Neural progenitor cell (in vitro differentiated cells): ENCODE data around the gene FLT3.

Source experiments
- CTCF ChIP-seq: fragments of 200-600 bp; sonication (generic); IDR thresholded peaks from 2 replicates; pipeline ENCODE4 v1.5.1; 2017; ENCODE audit warnings: antibody characterized with exemption, mild to moderate bottlenecking
- EZH2phosphoT487 ChIP-seq: fragments of 200-600 bp; sonication (generic); IDR thresholded peaks from 2 replicates; pipeline ENCODE4 v1.6.1; 2017; ENCODE audit warnings: antibody characterized with exemption

GRCh38 chr13:27991881-27992280 is 108.5 kb downstream of the FLT3 start:
- no peak for TF ChIP-seq EZH2phosphoT487
- TF ChIP-seq CTCF, result no peak
